Measurements from ENCODE around the gene RB1. TPM values are rescaled to one million over a fixed set of nuclear protein-coding genes. Genes with fewer than 3 reads are reported as not detected.

Gene RB1
- total and polyA plus RNA-seq, 9 of the 15 experiments (the other 6 are each of a cell fraction or from before 2014, with no cell fraction given), result 5.0 to 23.8 (median 17.9) TPM

GRCh38 chr13:48448959-48449614, 145.5 kb downstream of the RB1 start:
- intact Hi-C loops (cut with micrococcal nuclease) (no loop called here), in situ Hi-C loops (cut with MboI) (no loop called here)
- CTCF ChIA-PET (ENCODE audit: low intra/inter-chr PET ratio), result no interaction called here
- FAIRE-seq, result no peak
- Histone ChIP-seq H2AFZ (ENCODE audit: low read depth, low read length) (no peak overlapping the region), H3K9ac (ENCODE audit: insufficient read depth in 1 of 2, low read depth in 2 of 2, low read length in 2 of 2) (no peak overlapping the region), H3K9me3 (replicated peaks; ENCODE audit: control insufficient read depth, insufficient read depth, low read depth, low read length) (no peaks in the 10 kb centered on the region), H3K4me3 (no peak overlapping the region), H3K4me2 (ENCODE audit: insufficient read depth, low read length) (no peak overlapping the region), H3K36me3 (ENCODE audit: control insufficient read depth, insufficient read depth, low read length) (no peaks in the 10 kb centered on the region), H3K4me1 (replicated peaks in 1 of 2; ENCODE audit: control insufficient read depth in 2 of 2, insufficient read depth in 2 of 2, low read length in 2 of 2) (no peaks in the 10 kb centered on the region), H3K79me2 (ENCODE audit: control insufficient read depth, insufficient read depth, low read length) (no peaks in the 10 kb centered on the region), H3K9me1 (ENCODE audit: control insufficient read depth, insufficient read depth, low read length) (no peaks in the 10 kb centered on the region), H4K20me1 (replicated peaks; ENCODE audit: control insufficient read depth, insufficient read depth, low read length) (no peaks in the 10 kb centered on the region), H3K27me3 (ENCODE audit: control insufficient read depth in 2 of 2, insufficient read depth in 2 of 2, low read length in 2 of 2) (no peaks in the 10 kb centered on the region), H3K27ac (ENCODE audit: extremely low read depth, low read depth, low read length) (no peak overlapping the region)
- POLR2A ChIA-PET, result no interaction called here
- 65% methylated on average over 6 of the region's 6 CpGs for WGBS (ENCODE audit: insufficient coverage, low coverage, missing lambda C conversion rate)
- DNase-seq (ENCODE audit: extremely low read depth in 1 of 4, low spot score in 3 of 4), result no peak
- BruUV-seq (replicated peaks), result no TSS peak
- TF ChIP-seq L3MBTL2 (IDR thresholded peaks at IDR 0.05), result no peak
- TF ChIP-seq, protein P1, sequence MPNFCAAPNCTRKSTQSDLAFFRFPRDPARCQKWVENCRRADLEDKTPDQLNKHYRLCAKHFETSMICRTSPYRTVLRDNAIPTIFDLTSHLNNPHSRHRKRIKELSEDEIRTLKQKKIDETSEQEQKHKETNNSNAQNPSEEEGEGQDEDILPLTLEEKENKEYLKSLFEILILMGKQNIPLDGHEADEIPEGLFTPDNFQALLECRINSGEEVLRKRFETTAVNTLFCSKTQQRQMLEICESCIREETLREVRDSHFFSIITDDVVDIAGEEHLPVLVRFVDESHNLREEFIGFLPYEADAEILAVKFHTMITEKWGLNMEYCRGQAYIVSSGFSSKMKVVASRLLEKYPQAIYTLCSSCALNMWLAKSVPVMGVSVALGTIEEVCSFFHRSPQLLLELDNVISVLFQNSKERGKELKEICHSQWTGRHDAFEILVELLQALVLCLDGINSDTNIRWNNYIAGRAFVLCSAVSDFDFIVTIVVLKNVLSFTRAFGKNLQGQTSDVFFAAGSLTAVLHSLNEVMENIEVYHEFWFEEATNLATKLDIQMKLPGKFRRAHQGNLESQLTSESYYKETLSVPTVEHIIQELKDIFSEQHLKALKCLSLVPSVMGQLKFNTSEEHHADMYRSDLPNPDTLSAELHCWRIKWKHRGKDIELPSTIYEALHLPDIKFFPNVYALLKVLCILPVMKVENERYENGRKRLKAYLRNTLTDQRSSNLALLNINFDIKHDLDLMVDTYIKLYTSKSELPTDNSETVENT (CRISPR knock-in tag; IDR thresholded peaks at IDR 0.05), result no peak
- no peak for TF ChIP-seq HMBOX1 (IDR thresholded peaks at IDR 0.05)
- no peak for TF ChIP-seq KLF10 (CRISPR knock-in tag; IDR thresholded peaks at IDR 0.05)
- TF ChIP-seq MTF1 (CRISPR knock-in tag; IDR thresholded peaks at IDR 0.05; ENCODE audit: borderline replicate concordance), result no peak
- TF ChIP-seq CEBPB (tag; IDR thresholded peaks at IDR 0.05), result peak; percentile 91
- no peak for TF ChIP-seq KLF1 (tag; IDR thresholded peaks at IDR 0.05)
- TF ChIP-seq HNRNPL (IDR thresholded peaks at IDR 0.05; ENCODE audit: low read depth, low read length), result no peak
- TF ChIP-seq NUFIP1 (IDR thresholded peaks at IDR 0.05; ENCODE audit: partially characterized antibody), result no peak
- TF ChIP-seq CEBPG (CRISPR knock-in tag; IDR thresholded peaks at IDR 0.05), result no peak
- peak; percentile 50 to 95 for TF ChIP-seq CEBPG (tag; conservative IDR thresholded peaks at IDR 0.05 in 1 of 2, IDR thresholded peaks at IDR 0.05 in 1 of 2)
- TF ChIP-seq BRF2 (IDR thresholded peaks at IDR 0.05; ENCODE audit: borderline replicate concordance, insufficient read depth, insufficient read length), result no peak
- no peak for TF ChIP-seq RFX1 (IDR thresholded peaks at IDR 0.05)
- no peak for TF ChIP-seq TFAM (CRISPR knock-in tag; conservative IDR thresholded peaks at IDR 0.05)
- no peak for TF ChIP-seq KDM1A (IDR thresholded peaks at IDR 0.05)
- ATAC-seq, result no peak

Measured in K562 (cell line).